ENCODE measurements around the gene CA4. TPM values are rescaled to one million over a fixed set of nuclear protein-coding genes. Genes with fewer than 3 reads are reported as not detected.
"Not testable (repeated sequence)": the region's sequence is repeated elsewhere in the genome, so short reads cannot be mapped to it uniquely, and the experiment has no call there.

CA4 gene
- total and polyA plus RNA-seq, 4 donors: 50.0 to 57.6 (median 57.3) TPM

- H3K4me1 ChIP-seq (ENCODE audit: control insufficient read depth in 5 of 5, insufficient read depth in 5 of 5, low read length in 5 of 5); ATAC-seq (ENCODE audit: insufficient read depth, low FRiP score): not testable (repeated sequence)
- 83 to 96% methylated on average over 1 of the region's 1 CpG for WGBS, 2 donors
Observed at GRCh38 chr17:60208302-60208701, 58.5 kb downstream of the CA4 start.

More at GRCh38 chr17:60208302-60208701, 58.5 kb downstream of the CA4 start:
- not testable (repeated sequence) for H3K4me3 ChIP-seq; H3K9ac ChIP-seq (ENCODE audit: insufficient read depth in 1 of 2, low read length in 2 of 2); H3K36me3 ChIP-seq (ENCODE audit: control insufficient read depth in 4 of 4, insufficient read depth in 4 of 4, low read length in 4 of 4); H3K27ac ChIP-seq (ENCODE audit: low read depth in 1 of 2, low read length in 1 of 2); H3K9me3 ChIP-seq (ENCODE audit: control insufficient read depth in 4 of 4, insufficient read depth in 3 of 4, low read length in 3 of 4); H3K27me3 ChIP-seq (ENCODE audit: control insufficient read depth in 3 of 3, insufficient read depth in 3 of 3, low read length in 2 of 3); DNase-seq

Other genes with a start within 250 kb of the CA4 start
- gene RNFT1, start 185.2 kb upstream of the CA4 start, total RNA-seq: 10 to 100 TPM; 22.6 to 23.9 TPM
- 10 to 100 TPM; 23.5 to 25.1 TPM for gene RNFT1, start 185.2 kb upstream of the CA4 start, polyA plus RNA-seq
- gene HEATR6, start 71.1 kb upstream of the CA4 start, total RNA-seq: 10 to 100 TPM; 19.5 to 23.3 TPM
- gene HEATR6, start 71.1 kb upstream of the CA4 start, polyA plus RNA-seq: 1 to 10 TPM; 7.1 to 8.1 TPM
- 10 to 100 TPM; 65.3 to 96.6 TPM for gene USP32, start 242.2 kb downstream of the CA4 start, total RNA-seq
- 10 to 100 TPM; 18.2 to 36.9 TPM for gene USP32, start 242.2 kb downstream of the CA4 start, polyA plus RNA-seq